Fibroblast of mammary gland (primary cell): Measurements from ENCODE around the gene INSRR.
A peak's percentile ranks its signal among the peaks of the same experiment; 100 is the strongest.

Experiments used
- DNase-seq: peaks from one replicate; pipeline ENCODE4 v3.0.0-alpha.2; 2010; ENCODE audit warnings: low read depth
- H3K4me3 ChIP-seq: 2 replicates; pipeline ENCODE4 v1.5.1; 2011; ENCODE audit warnings: low read depth, mild to moderate bottlenecking, low read length, moderate library complexity; ENCODE audit not compliant: control insufficient read depth
- CTCF ChIP-seq: conservative IDR thresholded peaks from 2 replicates; pipeline ENCODE4 v1.5.1; 2011; ENCODE audit warnings: low read depth, low read length, inconsistent platforms; ENCODE audit not compliant: control insufficient read depth, insufficient read depth

Gene INSRR

GRCh38 chr1:156898971-156899664 is 40.2 kb upstream of the INSRR start:
- H3K4me3 ChIP-seq = no peak overlapping the region
- no peak for TF ChIP-seq CTCF

DNA sequence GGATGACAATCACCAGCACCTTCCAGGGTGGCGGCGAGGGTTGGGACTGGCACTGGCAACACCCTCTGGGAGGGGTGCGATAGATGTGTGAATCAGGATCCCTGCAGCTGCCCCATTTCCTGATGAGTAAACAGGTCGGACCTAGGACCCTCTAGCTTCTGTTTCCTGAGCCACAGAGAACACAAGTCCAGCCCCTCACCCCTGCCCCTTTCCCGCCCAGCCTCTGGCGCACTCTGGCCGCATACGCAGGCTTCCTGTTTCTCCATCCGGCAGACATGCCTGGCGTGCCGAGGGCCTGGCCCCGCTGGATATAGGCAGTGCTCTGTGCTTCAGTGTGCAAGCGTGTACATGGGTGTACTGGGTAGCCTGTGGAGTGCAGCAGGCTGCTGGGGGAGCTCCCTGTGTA is 39.2 kb upstream of the INSRR start:
- no peak for TF ChIP-seq CTCF
- H3K4me3 ChIP-seq = no peak overlapping the region

More at GRCh38 chr1:156898971-156899664, 40.2 kb upstream of the INSRR start:
- DNase-seq = no peak

DNA sequence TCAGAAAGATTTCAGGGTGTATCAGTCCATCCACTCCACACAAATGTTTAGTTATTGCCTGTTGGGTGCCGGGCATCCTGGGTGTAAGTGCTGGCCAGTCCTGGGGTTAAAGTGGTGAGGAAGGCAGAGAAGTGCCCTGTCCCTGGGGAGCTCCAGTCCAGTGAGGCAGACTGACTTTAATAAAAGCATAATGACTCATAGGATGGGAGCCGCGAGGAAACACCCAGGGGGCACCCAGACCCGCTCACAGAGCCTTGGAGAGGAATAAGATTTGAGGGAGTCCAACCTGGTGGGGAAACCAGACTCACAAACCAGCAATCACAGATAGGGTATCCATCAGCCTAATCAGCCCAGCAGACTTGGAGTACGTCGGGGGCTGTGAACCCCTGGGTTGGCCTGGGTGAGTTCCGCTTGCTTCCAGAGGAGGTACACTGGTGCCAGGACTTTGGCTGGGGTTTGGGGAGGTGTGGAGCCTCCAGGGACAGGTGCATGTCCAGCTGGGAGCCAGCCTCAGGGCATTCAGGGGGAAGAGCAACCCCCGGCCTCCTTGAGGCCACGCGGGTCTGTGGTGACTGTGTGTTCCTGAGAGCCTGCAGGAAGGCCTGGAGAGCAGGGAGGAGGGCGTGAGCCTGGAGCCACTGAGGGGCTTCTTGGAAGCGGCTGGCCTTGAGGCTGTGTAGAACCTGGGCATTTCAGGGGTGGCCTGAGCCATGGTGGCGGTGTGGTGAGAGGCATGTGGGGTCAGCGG is 38.3 kb upstream of the INSRR start:
- H3K4me3 ChIP-seq = peak overlapping the region; percentile 13
- DNase-seq = peak; percentile 81

More for the DNA sequence above, 39.2 kb upstream of the INSRR start:
- DNase-seq = peak; percentile 58

DNA sequence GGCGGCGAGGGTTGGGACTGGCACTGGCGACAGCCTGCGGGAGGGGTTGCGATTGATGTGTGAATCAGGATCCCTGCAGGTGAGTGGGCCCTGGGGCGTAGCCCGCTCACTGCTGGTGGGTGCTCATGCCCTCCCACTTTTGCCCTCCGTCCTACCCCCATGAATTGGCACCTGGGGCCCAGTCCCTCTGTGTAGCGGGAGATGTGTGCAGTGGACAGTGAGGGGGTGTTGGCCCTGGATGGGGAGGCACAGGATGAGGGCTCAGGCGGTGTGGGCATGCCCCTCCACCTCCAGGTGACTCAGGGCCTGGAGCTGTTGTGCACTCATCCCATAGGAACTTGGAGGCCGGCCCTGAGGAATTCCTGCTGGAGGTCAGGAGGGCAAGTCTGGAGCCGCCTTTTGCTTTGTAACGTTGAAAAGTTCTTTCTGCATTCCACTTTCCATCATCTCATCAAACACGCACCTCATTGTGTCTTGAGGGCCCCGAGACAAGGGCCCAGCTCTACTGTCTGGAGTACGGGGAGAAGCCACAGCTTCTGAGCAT is 37.6 kb upstream of the INSRR start:
- no peak for TF ChIP-seq CTCF
- DNase-seq = peak; percentile 91
- H3K4me3 ChIP-seq = peak overlapping the region; percentile 13

More for the DNA sequence above, 38.3 kb upstream of the INSRR start:
- no peak for TF ChIP-seq CTCF

- no peak for DNase-seq
- no peak overlapping the region for H3K4me3 ChIP-seq
- TF ChIP-seq CTCF = no peak
Measured at GRCh38 chr1:156895927-156896326, 37.0 kb upstream of the INSRR start.

DNA sequence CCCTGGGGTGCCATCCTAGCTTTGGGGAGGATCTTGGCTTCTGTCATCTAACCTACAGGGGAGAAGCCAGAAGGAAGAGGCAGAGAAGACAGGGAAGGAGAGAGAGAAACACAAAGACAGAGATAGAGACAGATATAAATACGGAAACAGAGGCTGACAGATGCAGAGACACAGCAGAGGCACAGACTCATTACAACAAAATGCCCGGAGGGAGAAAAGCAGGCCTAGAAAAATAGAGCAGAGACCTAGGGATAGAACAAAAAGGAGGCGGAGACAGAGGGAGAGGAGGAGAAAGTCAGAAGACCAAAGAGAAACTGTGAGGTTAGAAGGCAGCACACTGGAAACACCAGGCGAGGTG is 36.5 kb upstream of the INSRR start:
- TF ChIP-seq CTCF = no peak
- DNase-seq = no peak
- H3K4me3 ChIP-seq = no peak overlapping the region
